Measurements from ENCODE around the gene CD81.
A peak's percentile ranks its signal among the peaks of the same experiment; 100 is the strongest.

Gene CD81

GRCh38 chr11:2400762-2401435 lies 23.8 kb downstream of the CD81 start:
- peaks cover 4% of the 10 kb centered on the region for H3K4me1 ChIP-seq (ENCODE audit: insufficient read depth, poor library complexity, severe bottlenecking)
- H3K4me3 ChIP-seq (ENCODE audit: severe bottlenecking): peak overlapping the region; percentile 80
- TF ChIP-seq, protein P1, sequence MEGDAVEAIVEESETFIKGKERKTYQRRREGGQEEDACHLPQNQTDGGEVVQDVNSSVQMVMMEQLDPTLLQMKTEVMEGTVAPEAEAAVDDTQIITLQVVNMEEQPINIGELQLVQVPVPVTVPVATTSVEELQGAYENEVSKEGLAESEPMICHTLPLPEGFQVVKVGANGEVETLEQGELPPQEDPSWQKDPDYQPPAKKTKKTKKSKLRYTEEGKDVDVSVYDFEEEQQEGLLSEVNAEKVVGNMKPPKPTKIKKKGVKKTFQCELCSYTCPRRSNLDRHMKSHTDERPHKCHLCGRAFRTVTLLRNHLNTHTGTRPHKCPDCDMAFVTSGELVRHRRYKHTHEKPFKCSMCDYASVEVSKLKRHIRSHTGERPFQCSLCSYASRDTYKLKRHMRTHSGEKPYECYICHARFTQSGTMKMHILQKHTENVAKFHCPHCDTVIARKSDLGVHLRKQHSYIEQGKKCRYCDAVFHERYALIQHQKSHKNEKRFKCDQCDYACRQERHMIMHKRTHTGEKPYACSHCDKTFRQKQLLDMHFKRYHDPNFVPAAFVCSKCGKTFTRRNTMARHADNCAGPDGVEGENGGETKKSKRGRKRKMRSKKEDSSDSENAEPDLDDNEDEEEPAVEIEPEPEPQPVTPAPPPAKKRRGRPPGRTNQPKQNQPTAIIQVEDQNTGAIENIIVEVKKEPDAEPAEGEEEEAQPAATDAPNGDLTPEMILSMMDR (IDR thresholded peaks at IDR 0.05; ENCODE audit: poor library complexity, severe bottlenecking): no peak
- H3K27ac ChIP-seq (ENCODE audit: poor library complexity, severe bottlenecking): peak overlapping the region; percentile 68
- no peaks in the 10 kb centered on the region for H3K9me3 ChIP-seq (ENCODE audit: severe bottlenecking)
- DNase-seq (ENCODE audit: low spot score) (no peak), ATAC-seq (ENCODE audit: low read depth) (no peak; the same call in 2 of the 3 replicates)
- peaks cover 30% of the 10 kb centered on the region for H3K36me3 ChIP-seq (ENCODE audit: low read depth)
- H3K27me3 ChIP-seq (ENCODE audit: insufficient read depth, poor library complexity, severe bottlenecking): no peaks in the 10 kb centered on the region

DNA sequence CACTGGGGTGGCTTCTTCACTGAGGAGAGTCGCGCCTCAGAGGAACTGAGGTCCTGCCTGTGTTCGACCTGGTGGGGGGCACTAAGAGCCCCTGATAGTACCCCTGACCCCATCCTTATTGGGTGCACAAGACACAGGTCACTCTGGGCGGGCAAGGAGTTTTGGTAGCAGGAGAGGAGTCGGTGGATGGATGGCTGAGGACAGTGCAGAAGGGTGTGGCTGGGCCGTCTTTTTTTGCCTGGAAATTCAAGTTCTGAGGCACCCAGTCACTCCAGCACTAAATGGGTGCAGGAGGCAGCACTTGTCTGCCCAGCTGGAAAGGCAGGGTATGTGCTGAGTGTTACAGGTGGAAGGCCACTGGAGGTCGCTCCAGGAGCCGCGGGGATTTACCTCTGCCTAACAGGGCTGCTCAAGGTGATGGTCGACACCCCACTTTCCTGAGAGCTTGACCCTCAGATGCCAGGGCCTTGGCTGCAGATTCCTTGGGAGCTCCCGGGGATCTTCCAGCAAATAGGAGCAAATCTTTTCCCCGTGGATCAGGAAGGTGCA lies 24.4 kb downstream of the CD81 start:
- TF ChIP-seq, protein P1 (IDR thresholded peaks at IDR 0.05; ENCODE audit: poor library complexity, severe bottlenecking): no peak
- H3K27ac ChIP-seq (ENCODE audit: poor library complexity, severe bottlenecking): peak overlapping the region; percentile 68
- H3K4me3 ChIP-seq (ENCODE audit: severe bottlenecking): peak overlapping the region; percentile 80
- peaks cover 24% of the 10 kb centered on the region for H3K36me3 ChIP-seq (ENCODE audit: low read depth)
- H3K9me3 ChIP-seq (ENCODE audit: severe bottlenecking): no peaks in the 10 kb centered on the region
- no peak for DNase-seq (ENCODE audit: low spot score)
- no peak for ATAC-seq (ENCODE audit: low read depth)
- no peaks in the 10 kb centered on the region for H3K27me3 ChIP-seq (ENCODE audit: insufficient read depth, poor library complexity, severe bottlenecking)
- peaks cover 4% of the 10 kb centered on the region for H3K4me1 ChIP-seq (ENCODE audit: insufficient read depth, poor library complexity, severe bottlenecking)

GRCh38 chr11:2402106-2402505 lies 25.0 kb downstream of the CD81 start:
- peaks cover 4% of the 10 kb centered on the region for H3K4me1 ChIP-seq (ENCODE audit: insufficient read depth, poor library complexity, severe bottlenecking)
- TF ChIP-seq, protein P1 (IDR thresholded peaks at IDR 0.05; ENCODE audit: poor library complexity, severe bottlenecking): no peak
- no peak overlapping the region for H3K27ac ChIP-seq (ENCODE audit: poor library complexity, severe bottlenecking)
- no peak for DNase-seq (ENCODE audit: low spot score)
- H3K36me3 ChIP-seq (ENCODE audit: low read depth): peaks cover 21% of the 10 kb centered on the region
- H3K4me3 ChIP-seq (ENCODE audit: severe bottlenecking): peak overlapping the region; percentile 80
- H3K27me3 ChIP-seq (ENCODE audit: insufficient read depth, poor library complexity, severe bottlenecking): no peaks in the 10 kb centered on the region
- ATAC-seq (ENCODE audit: low read depth): no peak
- H3K9me3 ChIP-seq (ENCODE audit: severe bottlenecking): no peaks in the 10 kb centered on the region

DNA sequence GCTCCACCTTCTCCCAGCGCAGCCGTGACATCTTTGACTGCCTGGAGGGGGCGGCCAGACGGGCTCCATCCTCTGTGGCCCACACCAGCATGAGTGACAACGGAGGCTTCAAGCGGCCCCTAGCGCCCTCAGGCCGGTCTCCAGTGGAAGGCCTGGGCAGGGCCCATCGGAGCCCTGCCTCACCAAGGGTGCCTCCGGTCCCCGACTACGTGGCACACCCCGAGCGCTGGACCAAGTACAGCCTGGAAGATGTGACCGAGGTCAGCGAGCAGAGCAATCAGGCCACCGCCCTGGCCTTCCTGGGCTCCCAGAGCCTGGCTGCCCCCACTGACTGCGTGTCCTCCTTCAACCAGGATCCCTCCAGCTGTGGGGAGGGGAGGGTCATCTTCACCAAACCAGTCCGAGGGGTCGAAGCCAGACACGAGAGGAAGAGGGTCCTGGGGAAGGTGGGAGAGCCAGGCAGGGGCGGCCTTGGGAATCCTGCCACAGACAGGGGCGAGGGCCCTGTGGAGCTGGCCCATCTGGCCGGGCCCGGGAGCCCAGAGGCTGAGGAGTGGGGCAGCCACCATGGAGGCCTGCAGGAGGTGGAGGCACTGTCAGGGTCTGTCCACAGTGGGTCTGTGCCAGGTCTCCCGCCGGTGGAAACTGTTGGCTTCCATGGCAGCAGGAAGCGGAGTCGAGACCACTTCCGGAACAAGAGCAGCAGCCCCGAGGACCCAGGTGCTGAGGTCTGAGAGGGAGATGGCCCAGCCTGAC lies 26.0 kb downstream of the CD81 start:
- Histone ChIP-seq H3K27ac (ENCODE audit: poor library complexity, severe bottlenecking) (no peak overlapping the region), H3K27me3 (ENCODE audit: insufficient read depth, poor library complexity, severe bottlenecking) (no peaks in the 10 kb centered on the region), H3K9me3 (ENCODE audit: severe bottlenecking) (no peaks in the 10 kb centered on the region), H3K4me3 (ENCODE audit: severe bottlenecking) (no peak overlapping the region), H3K36me3 (ENCODE audit: low read depth) (peaks cover 14% of the 10 kb centered on the region), H3K4me1 (ENCODE audit: insufficient read depth, poor library complexity, severe bottlenecking) (peaks cover 4% of the 10 kb centered on the region)
- DNase-seq (ENCODE audit: low spot score) (no peak), ATAC-seq (ENCODE audit: low read depth) (no peak)
- TF ChIP-seq, protein P1 (IDR thresholded peaks at IDR 0.05; ENCODE audit: poor library complexity, severe bottlenecking): no peak

Measured in RWPE2 (cell line).